ENCODE data around the gene GFPT2. TPM values are rescaled to one million over a fixed set of nuclear protein-coding genes. Genes with fewer than 3 reads are reported as not detected.

GFPT2 gene
- total RNA-seq, 1 donor from 2014 or later, result 15.7 TPM

DNA sequence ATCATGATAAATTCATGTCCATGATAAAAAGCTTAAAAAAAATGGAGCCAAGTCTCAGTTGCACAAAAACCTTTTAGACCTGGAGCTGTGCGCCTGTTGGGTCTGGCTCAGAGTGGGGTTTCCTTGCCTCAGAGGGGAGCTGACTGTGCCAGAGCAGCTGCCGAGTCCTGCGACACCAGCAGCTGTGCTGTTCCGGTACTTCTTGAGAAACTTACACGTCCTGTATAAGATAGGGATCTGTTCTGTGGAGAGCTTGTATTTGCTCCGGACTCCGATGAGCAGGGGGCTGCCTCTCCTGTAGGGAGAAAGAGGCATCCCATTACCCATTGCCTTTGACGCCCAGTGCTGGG lies 28.6 kb downstream of the GFPT2 start:
- no peaks in the 10 kb centered on the region for H3K27me3 Mint-ChIP-seq (ENCODE audit: low read depth)
- TF ChIP-seq CTCF (IDR thresholded peaks at IDR 0.05; ENCODE audit: unreplicated experiment), result no peak
- no peak overlapping the region for H3K4me3 Mint-ChIP-seq
- peaks cover 2% of the 10 kb centered on the region for H3K4me1 Mint-ChIP-seq
- H3K27ac Mint-ChIP-seq, result no peak overlapping the region
- H3K9me3 Mint-ChIP-seq, result no peaks in the 10 kb centered on the region
- DNase-seq (ENCODE audit: low spot score in 2 of 2, unreplicated experiment in 2 of 2), result no peak
- H3K36me3 Mint-ChIP-seq, result no peaks in the 10 kb centered on the region

- no peaks in the 10 kb centered on the region for H3K36me3 Mint-ChIP-seq
- DNase-seq (ENCODE audit: low spot score in 2 of 2, unreplicated experiment in 2 of 2), result no peak
- no peak overlapping the region for H3K27ac Mint-ChIP-seq
Measured at GRCh38 chr5:180323941-180324600, 29.1 kb downstream of the GFPT2 start.

DNA sequence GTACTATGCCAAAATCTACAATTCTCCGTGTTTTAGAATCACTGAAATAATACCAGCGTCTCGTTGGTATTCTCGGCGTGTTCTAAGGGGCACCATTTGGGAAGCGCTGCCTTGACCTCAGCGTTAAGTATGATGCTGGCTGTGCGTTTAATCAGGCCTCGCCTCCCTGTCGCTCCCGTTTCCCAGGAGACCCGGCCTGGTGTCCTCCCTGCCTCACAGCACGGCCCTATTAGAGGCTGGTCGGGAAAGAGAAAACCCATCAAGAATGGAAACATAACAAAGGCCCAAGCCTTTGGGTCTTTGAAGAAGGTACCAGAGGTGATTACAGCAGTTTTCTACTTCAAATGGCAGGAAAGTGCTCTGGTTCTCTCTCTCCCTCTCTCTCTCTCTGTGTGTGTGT lies 30.0 kb downstream of the GFPT2 start:
- peaks cover 2% of the 10 kb centered on the region for H3K4me1 Mint-ChIP-seq

More at GRCh38 chr5:180323941-180324600, 29.1 kb downstream of the GFPT2 start:
- no peaks in the 10 kb centered on the region for H3K9me3 Mint-ChIP-seq
- no peaks in the 10 kb centered on the region for H3K27me3 Mint-ChIP-seq (ENCODE audit: low read depth)
- no peak for TF ChIP-seq CTCF (IDR thresholded peaks at IDR 0.05; ENCODE audit: unreplicated experiment)
- H3K4me1 Mint-ChIP-seq, result peaks cover 2% of the 10 kb centered on the region
- H3K4me3 Mint-ChIP-seq, result no peak overlapping the region

DNA sequence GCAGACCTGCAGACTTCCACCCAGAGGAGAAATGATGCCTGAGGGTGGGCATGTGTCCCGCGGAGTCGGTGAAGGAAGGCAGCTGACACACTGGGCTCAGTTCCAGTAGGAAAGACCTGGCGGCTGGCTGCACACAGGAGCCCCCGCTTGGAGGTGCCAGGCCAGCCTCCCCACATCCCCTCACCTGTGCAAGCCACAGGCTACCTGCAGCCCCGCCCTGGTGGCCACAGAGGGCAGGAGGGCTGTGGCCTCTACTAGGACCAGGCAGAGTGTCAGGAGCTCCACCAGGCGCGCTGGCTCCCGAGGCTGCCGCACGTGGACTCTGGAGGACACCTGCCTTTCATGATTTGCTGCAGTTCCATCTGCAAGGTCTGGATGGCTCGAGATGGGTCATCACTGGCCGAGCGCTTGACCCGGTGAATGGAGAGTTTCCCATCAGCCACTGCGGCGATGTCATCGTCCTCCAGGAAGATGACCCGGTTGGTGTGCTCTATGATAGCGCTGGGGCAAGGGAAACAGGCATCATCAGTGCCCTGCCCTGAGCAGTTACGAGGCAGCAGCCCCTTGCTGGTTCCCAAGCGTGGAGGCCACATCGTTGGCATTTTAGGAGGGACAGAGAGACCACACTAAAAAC lies 34.6 kb downstream of the GFPT2 start:
- H3K36me3 Mint-ChIP-seq, result no peaks in the 10 kb centered on the region
- DNase-seq (ENCODE audit: low spot score in 2 of 2, unreplicated experiment in 2 of 2), result no peak
- TF ChIP-seq CTCF (IDR thresholded peaks at IDR 0.05; ENCODE audit: unreplicated experiment), result no peak
- no peaks in the 10 kb centered on the region for H3K27me3 Mint-ChIP-seq (ENCODE audit: low read depth)
- H3K27ac Mint-ChIP-seq, result no peak overlapping the region
- no peaks in the 10 kb centered on the region for H3K4me1 Mint-ChIP-seq
- no peak overlapping the region for H3K4me3 Mint-ChIP-seq
- H3K9me3 Mint-ChIP-seq, result no peaks in the 10 kb centered on the region

More for the DNA sequence above, 30.0 kb downstream of the GFPT2 start:
- H3K27me3 Mint-ChIP-seq (ENCODE audit: low read depth), result no peaks in the 10 kb centered on the region
- no peak for TF ChIP-seq CTCF (IDR thresholded peaks at IDR 0.05; ENCODE audit: unreplicated experiment)
- no peak overlapping the region for H3K27ac Mint-ChIP-seq
- no peaks in the 10 kb centered on the region for H3K36me3 Mint-ChIP-seq
- H3K4me3 Mint-ChIP-seq, result no peak overlapping the region
- DNase-seq (ENCODE audit: low spot score in 2 of 2, unreplicated experiment in 2 of 2), result no peak
- no peaks in the 10 kb centered on the region for H3K9me3 Mint-ChIP-seq

GRCh38 chr5:180316586-180316985 lies 36.5 kb downstream of the GFPT2 start:
- Mint-ChIP-seq H3K36me3 (peaks cover 1% of the 10 kb centered on the region), H3K9me3 (no peaks in the 10 kb centered on the region), H3K27ac (no peak overlapping the region), H3K4me1 (no peaks in the 10 kb centered on the region), H3K4me3 (no peak overlapping the region), H3K27me3 (ENCODE audit: low read depth) (no peaks in the 10 kb centered on the region)
- TF ChIP-seq CTCF (IDR thresholded peaks at IDR 0.05; ENCODE audit: unreplicated experiment), result no peak
- DNase-seq (ENCODE audit: low spot score in 2 of 2, unreplicated experiment in 2 of 2), result no peak
